Measurements from ENCODE around the gene TEKT2.

DNA sequence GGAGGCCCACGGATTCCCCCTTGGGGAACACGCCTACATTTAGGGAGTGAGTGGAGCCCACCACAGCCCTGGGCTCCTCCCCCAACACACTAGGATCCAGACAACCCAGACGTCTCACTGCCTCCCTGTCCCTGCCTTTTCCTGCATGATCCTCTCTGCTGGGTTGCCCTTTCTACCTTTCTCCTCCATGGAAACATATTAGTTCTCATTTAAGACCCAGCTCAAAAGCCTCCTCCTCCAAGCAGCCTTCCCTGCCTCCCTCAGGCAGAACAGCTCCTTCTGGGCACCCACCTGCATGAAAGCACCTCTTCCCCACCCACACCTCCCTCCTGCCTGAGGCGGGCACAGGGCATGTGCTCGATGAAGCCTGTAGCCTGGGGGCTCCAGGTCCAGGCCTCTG lies 30.5 kb downstream of the TEKT2 start:
- no peak for TF ChIP-seq POLR2A (IDR thresholded peaks at IDR 0.05)
- TF ChIP-seq POLR2AphosphoS5 (IDR thresholded peaks at IDR 0.05), result no peak

All from breast epithelium (tissue), 3 donors.